GM21619 (cell line): ENCODE data around the gene KDM1A.

ENCODE experiments used
- ATAC-seq: cut with Tn5 transposase; IDR thresholded peaks from one replicate; pipeline ENCODE4 v1.9.1; 2021; ENCODE audit not compliant: unreplicated experiment

KDM1A gene

GRCh38 chr1:23066075-23066474 is 46.8 kb downstream of the KDM1A start:
- ATAC-seq, result no peak

- ATAC-seq, result no peak
These were observed 49.9 kb downstream of the KDM1A start for GRCh38 chr1:23069149-23069548.

GRCh38 chr1:23069675-23070074 is 50.4 kb downstream of the KDM1A start:
- no peak for ATAC-seq

GRCh38 chr1:23074012-23074411 is 54.7 kb downstream of the KDM1A start:
- no peak for ATAC-seq

- ATAC-seq, result no peak
These were observed 59.8 kb downstream of the KDM1A start for GRCh38 chr1:23079025-23079424.

GRCh38 chr1:23080885-23081284 is 61.6 kb downstream of the KDM1A start:
- no peak for ATAC-seq

GRCh38 chr1:23081376-23081775 is 62.1 kb downstream of the KDM1A start:
- no peak for ATAC-seq

GRCh38 chr1:23083714-23084480 is 64.6 kb downstream of the KDM1A start:
- no peak for ATAC-seq

GRCh38 chr1:23084880-23085279 is 65.6 kb downstream of the KDM1A start:
- ATAC-seq, result no peak

GRCh38 chr1:23085696-23086095 is 66.4 kb downstream of the KDM1A start:
- no peak for ATAC-seq

GRCh38 chr1:23088027-23088426 is 68.8 kb downstream of the KDM1A start:
- no peak for ATAC-seq

- no peak for ATAC-seq
These were observed 70.8 kb downstream of the KDM1A start for GRCh38 chr1:23090056-23090455.

GRCh38 chr1:23091545-23091944 is 72.3 kb downstream of the KDM1A start:
- no peak for ATAC-seq

- no peak for ATAC-seq
These were observed 73.2 kb downstream of the KDM1A start for GRCh38 chr1:23092447-23092846.

- no peak for ATAC-seq
These were observed 78.0 kb downstream of the KDM1A start for GRCh38 chr1:23097316-23097715.

GRCh38 chr1:23098463-23099170 is 79.3 kb downstream of the KDM1A start:
- no peak for ATAC-seq

- no peak for ATAC-seq
These were observed 79.9 kb downstream of the KDM1A start for GRCh38 chr1:23099171-23099536.

- no peak for ATAC-seq
These were observed 80.9 kb downstream of the KDM1A start for GRCh38 chr1:23100074-23100748.

- ATAC-seq, result no peak
These were observed 82.0 kb downstream of the KDM1A start for GRCh38 chr1:23101101-23101827.

- ATAC-seq, result no peak
These were observed 82.6 kb downstream of the KDM1A start for GRCh38 chr1:23101887-23102286.

GRCh38 chr1:23102289-23102688 is 83.0 kb downstream of the KDM1A start:
- ATAC-seq, result no peak
